KMS-11 (cell line): ENCODE measurements around the gene MAPT.

Source experiments
- H2AFZ ChIP-seq: fragments of 200-600 bp; sonication (generic); 2 replicates; pipeline ENCODE4 v1.6.1; 2016; ENCODE audit warnings: antibody characterized with exemption, mixed run types, low read depth
- H3K27ac ChIP-seq: fragments of 200-600 bp; sonication (generic); 2 replicates; pipeline ENCODE4 v1.6.1; 2016; ENCODE audit warnings: mild to moderate bottlenecking, mixed run types
- H3K27me3 ChIP-seq: fragments of 200-600 bp; sonication (generic); 2 replicates; pipeline ENCODE4 v1.6.1; 2017; ENCODE audit warnings: mild to moderate bottlenecking, low read depth, mixed run types, moderate library complexity; ENCODE audit not compliant: insufficient read depth
- H3K36me3 ChIP-seq: fragments of 200-600 bp; sonication (generic); 2 replicates; pipeline ENCODE4 v1.6.1; 2017; ENCODE audit warnings: mild to moderate bottlenecking, mixed run types; ENCODE audit not compliant: insufficient read depth
- H3K4me1 ChIP-seq: fragments of 200-600 bp; sonication (generic); 2 replicates; pipeline ENCODE4 v1.6.1; 2016; ENCODE audit warnings: mild to moderate bottlenecking, low read depth, mixed run types; ENCODE audit not compliant: poor library complexity, severe bottlenecking
- H3K4me2 ChIP-seq: fragments of 200-600 bp; sonication (generic); 2 replicates; pipeline ENCODE4 v1.7.0; 2016; ENCODE audit warnings: mild to moderate bottlenecking, mixed run types
- H3K4me3 ChIP-seq: fragments of 200-600 bp; sonication (generic); IDR thresholded peaks from 2 replicates; pipeline ENCODE4 v1.6.1; 2017; ENCODE audit warnings: low read depth, low read length, mixed read lengths; ENCODE audit not compliant: insufficient read depth
- H3K79me2 ChIP-seq: fragments of 200-600 bp; sonication (generic); 2 replicates; pipeline ENCODE4 v1.6.1; 2016; ENCODE audit warnings: low read depth, mixed run types; ENCODE audit not compliant: insufficient read depth
- H3K9ac ChIP-seq: fragments of 200-600 bp; sonication (generic); 2 replicates; pipeline ENCODE4 v1.6.1; 2016; ENCODE audit warnings: mild to moderate bottlenecking, mixed run types
- H4K20me1 ChIP-seq: fragments of 200-600 bp; sonication (generic); 2 replicates; pipeline ENCODE4 v1.6.1; 2016; ENCODE audit warnings: mild to moderate bottlenecking, mixed run types; ENCODE audit not compliant: insufficient read depth
- CTCF ChIP-seq: fragments of 200-600 bp; sonication (generic); conservative IDR thresholded peaks from 2 replicates; pipeline ENCODE4 v1.6.1; 2017; ENCODE audit warnings: low read depth, mild to moderate bottlenecking, antibody characterized with exemption, low read length, moderate library complexity, mixed read lengths

The MAPT gene

GRCh38 chr17:45958994-45959665 is 64.8 kb downstream of the MAPT start:
- H4K20me1 ChIP-seq, result no peaks in the 10 kb centered on the region

GRCh38 chr17:45960311-45960710 is 66.0 kb downstream of the MAPT start:
- no peaks in the 10 kb centered on the region for H3K4me1 ChIP-seq
- no peaks in the 10 kb centered on the region for H3K79me2 ChIP-seq
- H3K36me3 ChIP-seq, result no peaks in the 10 kb centered on the region
- TF ChIP-seq CTCF, result no peak
- H3K27me3 ChIP-seq, result no peaks in the 10 kb centered on the region
- no peak overlapping the region for H3K27ac ChIP-seq
- H3K4me2 ChIP-seq, result no peak overlapping the region
- no peak overlapping the region for H2AFZ ChIP-seq
- no peaks in the 10 kb centered on the region for H4K20me1 ChIP-seq
- no peak overlapping the region for H3K9ac ChIP-seq
- no peak overlapping the region for H3K4me3 ChIP-seq

More at GRCh38 chr17:45958994-45959665, 64.8 kb downstream of the MAPT start:
- no peak overlapping the region for H3K4me3 ChIP-seq
- no peak for TF ChIP-seq CTCF
- H3K27me3 ChIP-seq, result no peaks in the 10 kb centered on the region
- no peak overlapping the region for H3K9ac ChIP-seq
- H3K4me1 ChIP-seq, result no peaks in the 10 kb centered on the region
- H3K36me3 ChIP-seq, result no peaks in the 10 kb centered on the region
- H3K4me2 ChIP-seq, result no peak overlapping the region
- no peak overlapping the region for H3K27ac ChIP-seq
- H3K79me2 ChIP-seq, result no peaks in the 10 kb centered on the region
- H2AFZ ChIP-seq, result no peak overlapping the region

- no peak overlapping the region for H3K27ac ChIP-seq
- no peak overlapping the region for H3K4me3 ChIP-seq
- H3K79me2 ChIP-seq, result no peaks in the 10 kb centered on the region
- no peak for TF ChIP-seq CTCF
- H3K4me1 ChIP-seq, result no peaks in the 10 kb centered on the region
- no peaks in the 10 kb centered on the region for H3K36me3 ChIP-seq
- H3K27me3 ChIP-seq, result no peaks in the 10 kb centered on the region
- H4K20me1 ChIP-seq, result no peaks in the 10 kb centered on the region
- H3K9ac ChIP-seq, result no peak overlapping the region
- no peak overlapping the region for H3K4me2 ChIP-seq
- no peak overlapping the region for H2AFZ ChIP-seq
Measured at GRCh38 chr17:45961206-45961605, 66.9 kb downstream of the MAPT start.

GRCh38 chr17:45962221-45962972 is 68.0 kb downstream of the MAPT start:
- Histone ChIP-seq H3K4me1 (no peaks in the 10 kb centered on the region), H3K27ac (no peak overlapping the region), H4K20me1 (no peaks in the 10 kb centered on the region), H3K36me3 (no peaks in the 10 kb centered on the region), H3K4me2 (no peak overlapping the region), H2AFZ (no peak overlapping the region), H3K27me3 (no peaks in the 10 kb centered on the region), H3K4me3 (no peak overlapping the region), H3K9ac (no peak overlapping the region), H3K79me2 (no peaks in the 10 kb centered on the region)
- no peak for TF ChIP-seq CTCF
